Stimulated activated CD8-positive, alpha-beta memory T cell treated with anti-CD3 and anti-CD28 coated beads, Interleukin-7, amount 100 ng/mL, for 4 hours (primary cell): ENCODE measurements around the gene TIGIT.

Experiments
- DNase-seq, 2 donors: peaks; one replicate each; pipeline ENCODE4 v3.0.0-alpha.2; 2020; ENCODE audit warnings: low read depth in 2 of 2

The TIGIT gene

GRCh38 chr3:114351123-114351821 lies 57.4 kb downstream of the TIGIT start:
- no peak for DNase-seq

- DNase-seq: no peak
Measured at GRCh38 chr3:114351822-114352145, 58.0 kb downstream of the TIGIT start.

GRCh38 chr3:114355653-114356052 lies 61.8 kb downstream of the TIGIT start:
- no peak for DNase-seq

GRCh38 chr3:114356066-114356465 lies 62.2 kb downstream of the TIGIT start:
- DNase-seq: no peak

GRCh38 chr3:114356525-114356924 lies 62.7 kb downstream of the TIGIT start:
- no peak for DNase-seq
